NCI-H524 treated with DMSO at 0.1 percent for 48 hours (cell line): ENCODE measurements around the gene CD177.
"Not testable (repeated sequence)": the region's sequence is repeated elsewhere in the genome, so short reads cannot be mapped to it uniquely, and the experiment has no call there.

Experiments used
- DNase-seq: peaks from one replicate; lab custom pipeline; 2025; lab: John Stamatoyannopoulos, UW

Gene CD177

GRCh38 chr19:43353606-43354304 lies at the start of gene CD177:
Gene CD177 (plus strand): TSS chr19:43353686. CDS start chr19:43353715, 29 bp downstream.
- no peak for DNase-seq

GRCh38 chr19:43305642-43306041 lies 47.8 kb upstream of the CD177 start:
- no peak for DNase-seq

- no peak for DNase-seq
Observed at GRCh38 chr19:43306097-43306496, 47.4 kb upstream of the CD177 start.

GRCh38 chr19:43308244-43308815 lies 45.2 kb upstream of the CD177 start:
- DNase-seq = no peak

- DNase-seq = no peak
Observed at GRCh38 chr19:43309466-43309865, 44.0 kb upstream of the CD177 start.

GRCh38 chr19:43310221-43310620 lies 43.3 kb upstream of the CD177 start:
- DNase-seq = no peak

- no peak for DNase-seq
Observed at GRCh38 chr19:43311256-43311655, 42.2 kb upstream of the CD177 start.

GRCh38 chr19:43311706-43312105 lies 41.8 kb upstream of the CD177 start:
- DNase-seq = no peak

- no peak for DNase-seq
Observed at GRCh38 chr19:43313711-43314495, 39.6 kb upstream of the CD177 start.

- no peak for DNase-seq
Observed at GRCh38 chr19:43315851-43316250, 37.6 kb upstream of the CD177 start.

GRCh38 chr19:43316591-43317319 lies 36.7 kb upstream of the CD177 start:
- no peak for DNase-seq

- DNase-seq = no peak
Observed at GRCh38 chr19:43318203-43318602, 35.3 kb upstream of the CD177 start.

GRCh38 chr19:43318796-43319314 lies 34.6 kb upstream of the CD177 start:
- no peak for DNase-seq

GRCh38 chr19:43320546-43320945 lies 32.9 kb upstream of the CD177 start:
- no peak for DNase-seq

- DNase-seq = not testable (repeated sequence)
Observed at GRCh38 chr19:43326761-43327160, 26.7 kb upstream of the CD177 start.

GRCh38 chr19:43328561-43328960 lies 24.9 kb upstream of the CD177 start:
- DNase-seq = not testable (repeated sequence)

GRCh38 chr19:43329049-43329448 lies 24.4 kb upstream of the CD177 start:
- not testable (repeated sequence) for DNase-seq

- DNase-seq = no peak
Observed at GRCh38 chr19:43329989-43330388, 23.5 kb upstream of the CD177 start.

- no peak for DNase-seq
Observed at GRCh38 chr19:43330726-43331434, 22.6 kb upstream of the CD177 start.

- DNase-seq = no peak
Observed at GRCh38 chr19:43331435-43332010, 22.0 kb upstream of the CD177 start.
